HepG2 (cell line): Measurements from ENCODE around the gene ALG11. TPM values are rescaled to one million over a fixed set of nuclear protein-coding genes. Genes with fewer than 3 reads are reported as not detected.

Experiments
- ATAC-seq: fragments of 200-7000 bp; cut with Tn5 transposase; 3 replicates; pipeline ENCODE4 v1.9.1; 2020; ENCODE audit warnings: mild to moderate bottlenecking, moderate library complexity
- BruUV-seq: library from RNA; stranded (reverse); fragments of 400-500 nt; replicated peaks from 2 replicates; lab custom pipeline; 2021; lab: Mats Ljungman, UMichigan
- CTCF ChIA-PET: fragments of 300-600 bp; formaldehyde crosslinking; extraction: SDS; loops from one replicate; lab custom pipeline; 2021; ENCODE audit warnings: low total read pairs, inconsistent platforms, low intra/inter-chr PET ratio; lab: Yijun Ruan, JAX
- POLR2A ChIA-PET: fragments of 350-600 bp; sonication (Branson Sonifier 250); formaldehyde crosslinking; loops from one replicate; lab custom pipeline; 2020; ENCODE audit warnings: antibody characterized with exemption, inconsistent platforms; lab: Yijun Ruan, JAX
- DNase-seq: peaks from one replicate; pipeline ENCODE4 v3.0.0-alpha.2; 2015; ENCODE audit warnings: low spot score
- FAIRE-seq: peaks from 3 replicates; lab custom pipeline; 2011; peaks lifted over from hg19 to GRCh38; lab: Jason Lieb, UNC
- H2AFZ ChIP-seq: one replicate; pipeline ENCODE4 v1.6.1; 2011; ENCODE audit warnings: low read length, inconsistent platforms
- H3K27ac ChIP-seq: fragments of 300-600 bp; 3 replicates; pipeline ENCODE4 v1.8.0; 2011; ENCODE audit warnings: mixed run types, mild to moderate bottlenecking, mixed read lengths, low read length, inconsistent platforms; ENCODE audit not compliant: insufficient read depth; ENCODE audit errors: extremely low read length
- H3K27me3 ChIP-seq, 2 experiments: fragments of 200-600 bp in 1 of 2; 2 replicates in 1 of 2; 3 replicates in 1 of 2; pipeline versions ENCODE4 v1.6.0 to v1.8.0; 2011; ENCODE audit warnings: low read length in 2 of 2, mild to moderate bottlenecking in 2 of 2, moderate library complexity in 2 of 2, inconsistent platforms in 1 of 2; ENCODE audit not compliant: insufficient read depth in 2 of 2, control insufficient read depth in 1 of 2
- H3K36me3 ChIP-seq, 2 experiments: fragments of 200-600 bp in 1 of 2; replicated peaks in 1 of 2; 2 replicates in 1 of 2; 3 replicates in 1 of 2; pipeline versions ENCODE4 v1.5.1 to v1.8.0; 2011; ENCODE audit warnings: low read length in 2 of 2, inconsistent platforms in 1 of 2; ENCODE audit not compliant: insufficient read depth in 2 of 2, control insufficient read depth in 1 of 2
- H3K4me1 ChIP-seq: 2 replicates; pipeline ENCODE4 v1.5.1; 2012; ENCODE audit warnings: low read length, inconsistent platforms; ENCODE audit not compliant: insufficient read depth
- H3K4me2 ChIP-seq: 2 replicates; pipeline ENCODE4 v1.6.0; 2011; ENCODE audit warnings: low read depth, low read length, inconsistent platforms
- H3K4me3 ChIP-seq, 3 experiments: fragments of 200-600 bp in 1 of 3; sonication (generic), shearing (Covaris generic) in 1 of 3; replicated peaks in 1 of 3; 2 replicates each; pipeline ENCODE4 v1.5.1; 2011 to 2016; ENCODE audit warnings: low read length in 3 of 3, inconsistent platforms in 2 of 3, low read depth in 2 of 3, mild to moderate bottlenecking in 2 of 3, control low read depth in 1 of 3, mixed read lengths in 1 of 3; ENCODE audit not compliant: insufficient read depth in 1 of 3
- H3K79me2 ChIP-seq: one replicate; pipeline ENCODE4 v1.6.1; 2011; ENCODE audit warnings: low read length, inconsistent platforms; ENCODE audit not compliant: insufficient read depth
- H3K9ac ChIP-seq: 2 replicates; pipeline ENCODE4 v1.6.0; 2011; ENCODE audit warnings: mild to moderate bottlenecking, low read depth, low read length, inconsistent platforms; ENCODE audit not compliant: insufficient read depth
- H3K9me3 ChIP-seq: 2 replicates; pipeline ENCODE4 v1.5.1; 2012; ENCODE audit warnings: mild to moderate bottlenecking, low read length
- H4K20me1 ChIP-seq: 2 replicates; pipeline ENCODE4 v1.6.0; 2011; ENCODE audit warnings: inconsistent platforms, mild to moderate bottlenecking, low read length, moderate library complexity; ENCODE audit not compliant: insufficient read depth
- CBX2 ChIP-seq, 2 experiments: fragments of 200-600 bp in 1 of 2; sonication (generic); formaldehyde crosslinking in 1 of 2; IDR thresholded peaks; 2 replicates each; pipeline versions ENCODE4 v1.7.0 to v1.8.1; 2018 to 2022; ENCODE audit warnings: low read depth in 2 of 2, low read length in 1 of 2, mild to moderate bottlenecking in 1 of 2, missing genetic modification reagents in 1 of 2
- CHCHD3 ChIP-seq: sonication (generic); formaldehyde crosslinking; IDR thresholded peaks from 2 replicates; pipeline ENCODE4 v1.8.0; 2022; ENCODE audit warnings: mild to moderate bottlenecking, missing genetic modification reagents, moderate library complexity
- DMAP1 ChIP-seq: IDR thresholded peaks from 2 replicates; pipeline ENCODE4 v1.6.1; 2016
- EP300 ChIP-seq, 3 experiments: sonication (generic) in 1 of 3; formaldehyde crosslinking in 1 of 3; IDR thresholded peaks; 2 replicates each; pipeline versions ENCODE4 v1.5.1 to v1.6.1; 2011 to 2020; ENCODE audit warnings: low read depth in 2 of 3, low read length in 2 of 3, borderline replicate concordance in 1 of 3, improper control_type of control experiment in 1 of 3, mild to moderate bottlenecking in 1 of 3, missing genetic modification reagents in 1 of 3, moderate library complexity in 1 of 3
- MTA3 ChIP-seq: sonication (generic); formaldehyde crosslinking; IDR thresholded peaks from 2 replicates; pipeline ENCODE4 v1.4.0; 2020; ENCODE audit warnings: missing genetic modification reagents
- SALL2 ChIP-seq: sonication (generic); formaldehyde crosslinking; IDR thresholded peaks from 2 replicates; pipeline ENCODE4 v1.8.1; 2023; ENCODE audit warnings: mild to moderate bottlenecking, missing genetic modification reagents, inconsistent platforms
- SNAI1 ChIP-seq: sonication (generic); formaldehyde crosslinking; IDR thresholded peaks from 2 replicates; pipeline ENCODE4 v1.5.0; 2020; ENCODE audit warnings: mild to moderate bottlenecking, missing genetic modification reagents, borderline replicate concordance
- SOX6 ChIP-seq, 2 experiments: fragments of 450-650 bp in 1 of 2; sonication (generic) in 1 of 2; formaldehyde crosslinking in 1 of 2; IDR thresholded peaks; 2 replicates each; pipeline versions ENCODE4 v1.4.0 to v1.6.1; 2017 to 2020; ENCODE audit warnings: antibody characterized with exemption in 1 of 2, mild to moderate bottlenecking in 1 of 2, missing genetic modification reagents in 1 of 2
- STAG1 ChIP-seq: sonication (generic); formaldehyde crosslinking; IDR thresholded peaks from 2 replicates; pipeline ENCODE4 v1.4.0; 2020; ENCODE audit warnings: missing genetic modification reagents
- ZFP62 ChIP-seq: sonication (generic); formaldehyde crosslinking; IDR thresholded peaks from 2 replicates; pipeline ENCODE4 v1.4.0; 2020; ENCODE audit warnings: missing genetic modification reagents
- ZNF121 ChIP-seq: sonication (generic); formaldehyde crosslinking; IDR thresholded peaks from 2 replicates; pipeline ENCODE4 v1.5.0; 2020; ENCODE audit warnings: mild to moderate bottlenecking, missing genetic modification reagents
- ZNF460 ChIP-seq: sonication (generic); formaldehyde crosslinking; IDR thresholded peaks from 2 replicates; pipeline ENCODE4 v1.5.1; 2020; ENCODE audit warnings: missing genetic modification reagents, mild to moderate bottlenecking, borderline replicate concordance
- ZNF549 ChIP-seq: sonication (generic); formaldehyde crosslinking; IDR thresholded peaks from 2 replicates; pipeline ENCODE4 v1.5.0; 2020; ENCODE audit warnings: missing genetic modification reagents
- ZNF556 ChIP-seq: sonication (generic); formaldehyde crosslinking; IDR thresholded peaks from 2 replicates; pipeline ENCODE4 v1.4.0; 2020; ENCODE audit warnings: mild to moderate bottlenecking, missing genetic modification reagents, borderline replicate concordance
- ZNF781 ChIP-seq: sonication (generic); formaldehyde crosslinking; IDR thresholded peaks from 2 replicates; pipeline ENCODE4 v1.5.1; 2020; ENCODE audit warnings: borderline replicate concordance, mild to moderate bottlenecking, missing genetic modification reagents; ENCODE audit errors: not compliant biosample characterization
- ZNF839 ChIP-seq: sonication (generic); formaldehyde crosslinking; IDR thresholded peaks from 2 replicates; pipeline ENCODE4 v1.4.0; 2020; ENCODE audit warnings: missing genetic modification reagents, mild to moderate bottlenecking, borderline replicate concordance
- WGBS: methylation state at CpG from one replicate; pipeline ENCODE4 v1.1.6; 2017; ENCODE audit warnings: low lambda C conversion rate; 5-methylcytosine and 5-hydroxymethylcytosine counted together
- in situ Hi-C: cut with HindIII; loops from 2 replicates; pipeline ENCODE4 v1.10.0; 2017; ENCODE audit warnings: low pct_unique_long_range_greater_than_20kb; ENCODE audit not compliant: extremely low pct_ligation_motif_present
- intact Hi-C: fragments of 100-400 bp; cut with micrococcal nuclease; formaldehyde crosslinking; loops from one replicate; pipeline ENCODE4 v1.10.0; 2022; ENCODE audit not compliant: unreplicated experiment
- polyA plus RNA-seq, 8 experiments: library from polyadenylated mRNA; depleted of rRNA in 3 of 8; stranded (reverse) in 7 of 8; unstranded in 1 of 8; fragments of >200 nt; fragmentation: Illumina TruSeq in 4 of 8; extraction: Trizol in 4 of 8; gene quantifications; 2 replicates each; pipeline versions ENCODE4 v1.2.1 to v1.2.3, GENCODE V29; 2011 to 2016; ENCODE audit warnings: low read depth in 4 of 8, missing spikeins in 1 of 8, mixed read lengths in 1 of 8; ENCODE audit not compliant: insufficient read depth in 1 of 8
- total RNA-seq, 5 experiments: library from RNA; depleted of rRNA; stranded (reverse); fragments of >200 nt; fragmentation: Illumina TruSeq; extraction: Trizol; gene quantifications; 2 replicates each; pipeline ENCODE4 v1.2.3, GENCODE V29; 2016; ENCODE audit warnings: low read depth in 1 of 5
- TF ChIP-seq, protein P1 (sequence below): sonication (generic); formaldehyde crosslinking; IDR thresholded peaks from 2 replicates; pipeline ENCODE4 v1.5.1; 2020; ENCODE audit warnings: mild to moderate bottlenecking, missing genetic modification reagents, moderate library complexity
- TF ChIP-seq, protein P2 (sequence below): sonication (generic); formaldehyde crosslinking; IDR thresholded peaks from 2 replicates; pipeline ENCODE4 v1.5.0; 2020; ENCODE audit warnings: mild to moderate bottlenecking, missing genetic modification reagents, moderate library complexity

ALG11 gene
- total and polyA plus RNA-seq, 2 of the 13 experiments (the other 11 are each of a cell fraction or from before 2014, with no cell fraction given), result 14.7 to 27.9 TPM

DNA sequence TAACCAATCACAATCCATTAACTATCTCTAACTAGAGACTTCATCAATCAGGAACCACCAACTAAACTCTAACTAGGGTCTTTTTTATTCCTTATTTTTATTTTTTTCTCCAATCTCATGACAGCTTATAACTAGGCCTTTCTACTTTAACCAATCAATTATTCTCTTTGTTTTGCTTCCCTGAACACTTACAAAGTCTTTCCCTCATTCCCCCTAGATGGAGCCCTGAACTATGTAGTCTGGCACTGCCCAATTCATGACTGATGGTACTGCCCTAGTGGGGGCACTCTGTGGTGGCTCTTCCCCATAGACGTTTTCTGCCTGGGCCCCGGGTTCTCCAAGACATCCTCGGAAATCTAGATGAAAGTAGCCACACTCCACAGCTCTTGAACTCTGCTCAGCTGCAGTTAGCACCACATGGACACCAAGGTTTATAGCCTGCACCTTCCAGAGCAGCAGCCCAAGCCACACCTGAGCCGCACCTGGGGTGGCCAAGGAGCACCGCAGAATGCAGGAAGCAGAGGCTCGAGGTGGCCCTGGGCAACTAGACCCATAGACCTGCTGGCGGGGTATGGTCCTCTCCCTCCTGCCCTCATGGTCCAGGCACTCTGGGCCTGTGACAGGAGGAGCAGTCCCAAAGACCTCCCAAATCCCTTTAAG lies 7.6 kb upstream of the ALG11 start:
- Histone ChIP-seq H3K9ac (no peak overlapping the region), H3K4me3 (no peak overlapping the region), H3K27me3 (no peaks in the 10 kb centered on the region), H2AFZ (no peak overlapping the region), H3K4me2 (peak overlapping the region; percentile 3; the same call in 1 of the 2 replicates), H3K4me1 (peaks cover 96% of the 10 kb centered on the region), H3K79me2 (peaks cover 96% of the 10 kb centered on the region), H3K36me3 (peaks cover 0 to 8% of the 10 kb centered on the region in 2 experiments; a peak in 1 of 5 replicates), H3K27ac (no peak overlapping the region), H3K9me3 (no peaks in the 10 kb centered on the region), H4K20me1 (peaks cover 28% of the 10 kb centered on the region)
- DNase-seq, result no peak
- ATAC-seq, result peak; percentile 37
- FAIRE-seq, result no peak
- CTCF ChIA-PET, result no interaction called here
- POLR2A ChIA-PET, result interaction anchor here (1.3 kb wide), 1 partner anchor 119 kb away, joined by 3 read pairs; no protein-coding TSS in a partner anchor
- intact Hi-C loops (no loop called here), in situ Hi-C loops (loop anchor here (25.0 kb wide), 1 partner anchor 458 kb away; the partner anchor contains the start of genes CKAP2 and VPS36)
- BruUV-seq, result no TSS peak
- 74% methylated on average over 3 of the region's 7 CpGs for WGBS
- TF ChIP-seq ZNF121 (CRISPR knock-in tag) (no peak), ZNF460 (CRISPR knock-in tag) (no peak), ZNF556 (CRISPR knock-in tag) (no peak), ZFP62 (CRISPR knock-in tag) (no peak), SNAI1 (CRISPR knock-in tag) (no peak), MTA3 (no peak), ZNF549 (CRISPR knock-in tag) (no peak), CBX2 (IDR thresholded peaks at IDR 0.05; ENCODE audit: low read depth, low read length) (no peak), CBX2 (CRISPR knock-in tag; IDR thresholded peaks at IDR 0.05; ENCODE audit: low read depth) (no peak), EP300 (IDR thresholded peaks at IDR 0.05; ENCODE audit: low read depth in 2 of 2, low read length in 2 of 2) (no peak), EP300 (CRISPR knock-in tag; IDR thresholded peaks at IDR 0.05; ENCODE audit: borderline replicate concordance) (no peak), SALL2 (CRISPR knock-in tag) (no peak), CHCHD3 (no peak), ZNF839 (CRISPR knock-in tag) (no peak), DMAP1 (no peak), SOX6 (IDR thresholded peaks at IDR 0.05) (no peak), SOX6 (CRISPR knock-in tag; IDR thresholded peaks at IDR 0.05) (no peak), STAG1 (CRISPR knock-in tag) (peak; percentile 20; the same call in 1 of the 2 replicates), ZNF781 (CRISPR knock-in tag) (no peak)
- TF ChIP-seq, protein P1, sequence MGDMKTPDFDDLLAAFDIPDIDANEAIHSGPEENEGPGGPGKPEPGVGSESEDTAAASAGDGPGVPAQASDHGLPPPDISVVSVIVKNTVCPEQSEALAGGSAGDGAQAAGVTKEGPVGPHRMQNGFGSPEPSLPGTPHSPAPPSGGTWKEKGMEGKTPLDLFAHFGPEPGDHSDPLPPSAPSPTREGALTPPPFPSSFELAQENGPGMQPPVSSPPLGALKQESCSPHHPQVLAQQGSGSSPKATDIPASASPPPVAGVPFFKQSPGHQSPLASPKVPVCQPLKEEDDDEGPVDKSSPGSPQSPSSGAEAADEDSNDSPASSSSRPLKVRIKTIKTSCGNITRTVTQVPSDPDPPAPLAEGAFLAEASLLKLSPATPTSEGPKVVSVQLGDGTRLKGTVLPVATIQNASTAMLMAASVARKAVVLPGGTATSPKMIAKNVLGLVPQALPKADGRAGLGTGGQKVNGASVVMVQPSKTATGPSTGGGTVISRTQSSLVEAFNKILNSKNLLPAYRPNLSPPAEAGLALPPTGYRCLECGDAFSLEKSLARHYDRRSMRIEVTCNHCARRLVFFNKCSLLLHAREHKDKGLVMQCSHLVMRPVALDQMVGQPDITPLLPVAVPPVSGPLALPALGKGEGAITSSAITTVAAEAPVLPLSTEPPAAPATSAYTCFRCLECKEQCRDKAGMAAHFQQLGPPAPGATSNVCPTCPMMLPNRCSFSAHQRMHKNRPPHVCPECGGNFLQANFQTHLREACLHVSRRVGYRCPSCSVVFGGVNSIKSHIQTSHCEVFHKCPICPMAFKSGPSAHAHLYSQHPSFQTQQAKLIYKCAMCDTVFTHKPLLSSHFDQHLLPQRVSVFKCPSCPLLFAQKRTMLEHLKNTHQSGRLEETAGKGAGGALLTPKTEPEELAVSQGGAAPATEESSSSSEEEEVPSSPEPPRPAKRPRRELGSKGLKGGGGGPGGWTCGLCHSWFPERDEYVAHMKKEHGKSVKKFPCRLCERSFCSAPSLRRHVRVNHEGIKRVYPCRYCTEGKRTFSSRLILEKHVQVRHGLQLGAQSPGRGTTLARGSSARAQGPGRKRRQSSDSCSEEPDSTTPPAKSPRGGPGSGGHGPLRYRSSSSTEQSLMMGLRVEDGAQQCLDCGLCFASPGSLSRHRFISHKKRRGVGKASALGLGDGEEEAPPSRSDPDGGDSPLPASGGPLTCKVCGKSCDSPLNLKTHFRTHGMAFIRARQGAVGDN, result peak; percentile 16; the same call in 1 of the 2 replicates
- TF ChIP-seq, protein P2, sequence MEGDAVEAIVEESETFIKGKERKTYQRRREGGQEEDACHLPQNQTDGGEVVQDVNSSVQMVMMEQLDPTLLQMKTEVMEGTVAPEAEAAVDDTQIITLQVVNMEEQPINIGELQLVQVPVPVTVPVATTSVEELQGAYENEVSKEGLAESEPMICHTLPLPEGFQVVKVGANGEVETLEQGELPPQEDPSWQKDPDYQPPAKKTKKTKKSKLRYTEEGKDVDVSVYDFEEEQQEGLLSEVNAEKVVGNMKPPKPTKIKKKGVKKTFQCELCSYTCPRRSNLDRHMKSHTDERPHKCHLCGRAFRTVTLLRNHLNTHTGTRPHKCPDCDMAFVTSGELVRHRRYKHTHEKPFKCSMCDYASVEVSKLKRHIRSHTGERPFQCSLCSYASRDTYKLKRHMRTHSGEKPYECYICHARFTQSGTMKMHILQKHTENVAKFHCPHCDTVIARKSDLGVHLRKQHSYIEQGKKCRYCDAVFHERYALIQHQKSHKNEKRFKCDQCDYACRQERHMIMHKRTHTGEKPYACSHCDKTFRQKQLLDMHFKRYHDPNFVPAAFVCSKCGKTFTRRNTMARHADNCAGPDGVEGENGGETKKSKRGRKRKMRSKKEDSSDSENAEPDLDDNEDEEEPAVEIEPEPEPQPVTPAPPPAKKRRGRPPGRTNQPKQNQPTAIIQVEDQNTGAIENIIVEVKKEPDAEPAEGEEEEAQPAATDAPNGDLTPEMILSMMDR, result 0 out of 2 replicates have a peak, but pooled peaks have one; percentile 18
